Measurements from ENCODE around the gene EIF5B.
A peak's percentile ranks its signal among the peaks of the same experiment; 100 is the strongest.
"Not testable (repeated sequence)": the region's sequence is repeated elsewhere in the genome, so short reads cannot be mapped to it uniquely, and the experiment has no call there.

The EIF5B gene

GRCh38 chr2:99335911-99336803, 1.0 kb upstream of the EIF5B start, which contains the start of gene TXNDC9:
TSS of gene TXNDC9 (minus strand) at chr2:99336333. CDS start at chr2:99333210, 3,123 bp downstream.
- H3K4me3 ChIP-seq (ENCODE audit: low read depth, low read length) = peak within 1 kb of the TSS; percentile 81
- TF ChIP-seq CTCF (IDR thresholded peaks at IDR 0.05; ENCODE audit: borderline replicate concordance, insufficient read depth, low read depth, low read length) = no peak

- no peak for TF ChIP-seq CTCF (IDR thresholded peaks at IDR 0.05; ENCODE audit: borderline replicate concordance, insufficient read depth, low read depth, low read length)
- H3K4me3 ChIP-seq (ENCODE audit: low read depth, low read length) = peak overlapping the region; percentile 81
Measured at GRCh38 chr2:99336804-99337112, 431 bp upstream of the EIF5B start.

- peak overlapping the region; percentile 81 for H3K4me3 ChIP-seq (ENCODE audit: low read depth, low read length)
- no peak for TF ChIP-seq CTCF (IDR thresholded peaks at IDR 0.05; ENCODE audit: borderline replicate concordance, insufficient read depth, low read depth, low read length)
Measured at GRCh38 chr2:99338029-99338585, 918 bp downstream of the EIF5B start.

- no peak overlapping the region for H3K4me3 ChIP-seq (ENCODE audit: low read depth, low read length)
- TF ChIP-seq CTCF (IDR thresholded peaks at IDR 0.05; ENCODE audit: borderline replicate concordance, insufficient read depth, low read depth, low read length) = no peak
Measured at GRCh38 chr2:99340669-99341236, 3.6 kb downstream of the EIF5B start.

GRCh38 chr2:99342536-99342935, 5.3 kb downstream of the EIF5B start:
- no peak for TF ChIP-seq CTCF (IDR thresholded peaks at IDR 0.05; ENCODE audit: borderline replicate concordance, insufficient read depth, low read depth, low read length)
- H3K4me3 ChIP-seq (ENCODE audit: low read depth, low read length) = no peak overlapping the region

GRCh38 chr2:99345446-99345845, 8.3 kb downstream of the EIF5B start:
- not testable (repeated sequence) for H3K4me3 ChIP-seq (ENCODE audit: low read depth, low read length)

GRCh38 chr2:99346218-99346617, 9.0 kb downstream of the EIF5B start:
- no peak for TF ChIP-seq CTCF (IDR thresholded peaks at IDR 0.05; ENCODE audit: borderline replicate concordance, insufficient read depth, low read depth, low read length)

More at GRCh38 chr2:99346218-99346617, 9.0 kb downstream of the EIF5B start:
- H3K4me3 ChIP-seq (ENCODE audit: low read depth, low read length) = no peak overlapping the region

Data from GM12875 (cell line).